Measurements from ENCODE around the gene PYDC1. TPM values are rescaled to one million over a fixed set of nuclear protein-coding genes. Genes with fewer than 3 reads are reported as not detected.

Gene PYDC1
- total and polyA plus RNA-seq, 2 of the 8 experiments (the other 6 are each of a cell fraction or from before 2014, with no cell fraction given): 3.5 to 11.1 TPM

DNA sequence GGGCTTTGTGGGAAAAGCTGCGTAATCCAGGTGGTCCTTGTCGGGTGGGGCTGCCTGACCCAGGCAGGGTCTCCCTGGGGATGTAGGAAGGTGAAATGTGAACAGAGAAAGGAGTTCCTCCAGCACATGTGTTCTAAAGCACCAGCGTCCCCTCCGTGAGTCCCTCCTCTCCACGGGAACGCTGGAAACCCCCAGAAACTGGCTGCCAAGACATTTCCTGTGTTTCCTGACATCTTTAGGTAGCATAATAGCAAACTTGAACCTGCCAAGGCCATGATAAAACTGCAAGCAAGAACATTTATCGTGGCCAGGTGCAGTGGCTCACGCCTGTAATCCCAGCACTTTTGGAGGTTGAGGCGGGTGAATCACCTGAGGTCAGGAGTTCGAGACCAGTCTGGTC, 12.6 kb upstream of the PYDC1 start:
- no peak overlapping the region for H2BK120ac ChIP-seq (replicated peaks; ENCODE audit: low read depth, low read length)
- DNase-seq (ENCODE audit: low read depth in 1 of 2, low spot score in 2 of 2): no peak
- H3K27ac ChIP-seq (ENCODE audit: low read depth, low read length): no peak overlapping the region
- no peak overlapping the region for H2AFZ ChIP-seq (ENCODE audit: low read length)
- H3K18ac ChIP-seq (ENCODE audit: extremely low read depth, low read length): no peak overlapping the region
- ChIA-PET CTCF (ENCODE audit: partially characterized antibody) (interaction anchor here (0.9 to 1.1 kb wide), 2 partner anchors 44 to 101 kb away, joined by 4 read pairs; no protein-coding TSS in a partner anchor), POLR2A (ENCODE audit: partially characterized antibody) (interaction anchor here (0.6 kb wide), 1 partner anchor 44 kb away, joined by 3 read pairs; no protein-coding TSS in a partner anchor)
- no peaks in the 10 kb centered on the region for H3K27me3 ChIP-seq (replicated peaks in 1 of 4; ENCODE audit: control insufficient read depth in 3 of 4, extremely low read depth in 1 of 4, insufficient read depth in 3 of 4, low read length in 3 of 4)
- no peak overlapping the region for H2BK20ac ChIP-seq (ENCODE audit: low read length)
- TF ChIP-seq KDM1A (IDR thresholded peaks at IDR 0.05; ENCODE audit: borderline replicate concordance, low read length) (no peak), TAF7 (optimal IDR thresholded peaks at IDR 0.05; ENCODE audit: borderline replicate concordance, low read depth, low read length) (no peak), BACH1 (IDR thresholded peaks at IDR 0.05; ENCODE audit: low read length) (no peak), POLR2A (IDR thresholded peaks at IDR 0.05; ENCODE audit: control extremely low read depth in 1 of 2, low read depth in 2 of 2, low read length in 2 of 2) (no peak)
- H3K4me1 ChIP-seq (replicated peaks in 1 of 4; ENCODE audit: control insufficient read depth in 3 of 4, insufficient read depth in 4 of 4, low read length in 3 of 4): no peaks in the 10 kb centered on the region
- no peak overlapping the region for H3K56ac ChIP-seq (replicated peaks; ENCODE audit: insufficient read length, low read depth, low read length)
- no peak overlapping the region for H4K5ac ChIP-seq (ENCODE audit: insufficient read length, low read depth, low read length)
- no peak overlapping the region for H3K23ac ChIP-seq (ENCODE audit: insufficient read length)
- no peaks in the 10 kb centered on the region for H3K36me3 ChIP-seq (ENCODE audit: control insufficient read depth in 2 of 4, insufficient read depth in 4 of 4, low read length in 3 of 4)
- no peaks in the 10 kb centered on the region for H3K79me1 ChIP-seq (ENCODE audit: low read depth, low read length)
- H2BK15ac ChIP-seq (ENCODE audit: low read length): no peak overlapping the region
- H3K9me3 ChIP-seq (ENCODE audit: insufficient read depth in 2 of 2, low read depth in 1 of 2, low read length in 1 of 2): peaks cover 0 to 12% of the 10 kb centered on the region in 2 experiments; a peak in 1 of 4 replicates
- H2BK12ac ChIP-seq (ENCODE audit: low read depth, low read length): no peak overlapping the region
- no peak for FAIRE-seq
- H3K4me2 ChIP-seq (ENCODE audit: insufficient read depth in 1 of 2, low read depth in 2 of 2, low read length in 2 of 2): no peak overlapping the region
- no peak overlapping the region for H4K8ac ChIP-seq (ENCODE audit: extremely low read depth, insufficient read depth, low read length)
- no peak overlapping the region for H2BK5ac ChIP-seq (ENCODE audit: low read depth, low read length)
- no peak overlapping the region for H3K14ac ChIP-seq (ENCODE audit: insufficient read length)
- no peaks in the 10 kb centered on the region for H3K79me2 ChIP-seq (ENCODE audit: control insufficient read depth in 1 of 2, insufficient read depth in 2 of 2, low read length in 2 of 2)
- H4K20me1 ChIP-seq (replicated peaks in 1 of 2; ENCODE audit: control insufficient read depth in 1 of 2, insufficient read depth in 2 of 2, low read length in 2 of 2): no peaks in the 10 kb centered on the region
- 84% methylated on average over 10 of the region's 10 CpGs; no CpG with 5 or more reads in 1 of the 2 experiments for WGBS, 2 experiments (ENCODE audit: extremely low coverage in 1 of 2, insufficient coverage in 1 of 2, insufficient read length in 1 of 2, insufficient replicate concordance in 2 of 2, low coverage in 1 of 2, low lambda C conversion rate in 2 of 2, missing lambda C conversion rate in 1 of 2)
- H3K4me3 ChIP-seq (ENCODE audit: extremely low read depth in 1 of 4, insufficient read depth in 2 of 4, low read depth in 3 of 4, low read length in 4 of 4): no peak overlapping the region
- H4K91ac ChIP-seq (replicated peaks; ENCODE audit: insufficient read length, low read length): no peak overlapping the region
- peak overlapping the region; percentile 35 for H3K4ac ChIP-seq (replicated peaks; ENCODE audit: insufficient read length, low read depth, low read length)
- no peaks in the 10 kb centered on the region for H3K23me2 ChIP-seq (ENCODE audit: low read depth, low read length)
- H3K9ac ChIP-seq (replicated peaks in 1 of 4; ENCODE audit: extremely low read depth in 1 of 4, low read depth in 3 of 4, low read length in 3 of 4): no peak overlapping the region
- H2AK5ac ChIP-seq (ENCODE audit: low read depth, low read length): no peak overlapping the region

Data from H1 (cell line).